H1 (cell line): ENCODE measurements around the gene GPR156. TPM values are rescaled to one million over a fixed set of nuclear protein-coding genes. Genes with fewer than 3 reads are reported as not detected.
A peak's percentile ranks its signal among the peaks of the same experiment; 100 is the strongest.

Experiments used
- CTCF ChIA-PET: fragments of 300-600 bp; sonication (Branson Sonifier 250); formaldehyde crosslinking; loops from one replicate; lab custom pipeline; 2021; ENCODE audit not compliant: partially characterized antibody; lab: Charles Lee
- POLR2A ChIA-PET: fragments of 300-600 bp; sonication (Branson Sonifier 250); formaldehyde crosslinking; loops from one replicate; lab custom pipeline; 2021; ENCODE audit warnings: inconsistent platforms; ENCODE audit not compliant: partially characterized antibody; lab: Charles Lee
- DNase-seq, 2 experiments: peaks; one replicate each; pipeline versions ENCODE4 v3.0.0 to v3.0.0-alpha.2; 2010 to 2022; ENCODE audit warnings: low spot score in 2 of 2, low read depth in 1 of 2, mixed read lengths in 1 of 2
- FAIRE-seq: peaks from 2 replicates; lab custom pipeline; 2011; peaks lifted over from hg19 to GRCh38; lab: Jason Lieb, UNC
- H2AFZ ChIP-seq: 2 replicates; pipeline ENCODE4 v1.8.1; 2012; ENCODE audit warnings: low read length, inconsistent platforms
- H2AK5ac ChIP-seq: 2 replicates; pipeline ENCODE4 v1.6.1; 2013; ENCODE audit warnings: low read depth, low read length
- H2BK120ac ChIP-seq: replicated peaks from 2 replicates; pipeline ENCODE3; 2013; ENCODE audit warnings: low read depth, low read length, inconsistent platforms
- H2BK12ac ChIP-seq: 2 replicates; pipeline ENCODE4 v1.6.1; 2013; ENCODE audit warnings: low read depth, low read length
- H2BK15ac ChIP-seq: 2 replicates; pipeline ENCODE4 v1.6.1; 2013; ENCODE audit warnings: low read length
- H2BK20ac ChIP-seq: 2 replicates; pipeline ENCODE4 v1.6.1; 2013; ENCODE audit warnings: low read length
- H2BK5ac ChIP-seq: 2 replicates; pipeline ENCODE4 v1.6.1; 2013; ENCODE audit warnings: low read depth, low read length
- H3K14ac ChIP-seq: 2 replicates; pipeline ENCODE4 v1.6.1; 2013; ENCODE audit warnings: inconsistent platforms; ENCODE audit not compliant: insufficient read length
- H3K18ac ChIP-seq: 2 replicates; pipeline ENCODE4 v1.6.1; 2013; ENCODE audit warnings: low read length; ENCODE audit errors: extremely low read depth
- H3K23ac ChIP-seq: 2 replicates; pipeline ENCODE4 v1.6.1; 2013; ENCODE audit warnings: inconsistent platforms; ENCODE audit not compliant: insufficient read length
- H3K23me2 ChIP-seq: 2 replicates; pipeline ENCODE4 v1.6.1; 2013; ENCODE audit warnings: low read depth, low read length
- H3K27ac ChIP-seq: 2 replicates; pipeline ENCODE4 v1.6.1; 2011; ENCODE audit warnings: low read depth, low read length, inconsistent platforms
- H3K27me3 ChIP-seq, 4 experiments: replicated peaks in 1 of 4; 1 replicate in 1 of 4; 2 replicates in 3 of 4; pipeline versions ENCODE4 v1.6.1 to v1.8.1; 2011 to 2013; ENCODE audit warnings: low read length in 3 of 4, mild to moderate bottlenecking in 3 of 4, inconsistent platforms in 2 of 4, mixed read lengths in 2 of 4, moderate library complexity in 1 of 4; ENCODE audit not compliant: control insufficient read depth in 3 of 4, insufficient read depth in 3 of 4; ENCODE audit errors: extremely low read depth in 1 of 4
- H3K36me3 ChIP-seq, 4 experiments: 2 replicates each; pipeline versions ENCODE4 v1.6.1 to v1.8.1; 2011 to 2013; ENCODE audit warnings: mild to moderate bottlenecking in 4 of 4, low read length in 3 of 4, moderate library complexity in 2 of 4, control low read depth in 1 of 4, inconsistent platforms in 1 of 4; ENCODE audit not compliant: insufficient read depth in 4 of 4, control insufficient read depth in 2 of 4
- H3K4ac ChIP-seq: replicated peaks from 2 replicates; pipeline ENCODE3; 2013; ENCODE audit warnings: low read length, low read depth, mixed read lengths, inconsistent platforms; ENCODE audit not compliant: insufficient read length
- H3K4me1 ChIP-seq, 4 experiments: replicated peaks in 1 of 4; 1 replicate in 1 of 4; 2 replicates in 3 of 4; pipeline versions ENCODE4 v1.6.1 to v1.8.1; 2011 to 2013; ENCODE audit warnings: low read length in 3 of 4, inconsistent platforms in 2 of 4, mixed read lengths in 1 of 4; ENCODE audit not compliant: insufficient read depth in 4 of 4, control insufficient read depth in 3 of 4
- H3K4me2 ChIP-seq, 2 experiments: 2 replicates each; pipeline versions ENCODE4 v1.6.1 to v1.8.1; 2011 to 2013; ENCODE audit warnings: low read depth in 2 of 2, low read length in 2 of 2, control low read depth in 1 of 2, inconsistent platforms in 1 of 2, mild to moderate bottlenecking in 1 of 2; ENCODE audit not compliant: insufficient read depth in 1 of 2
- H3K4me3 ChIP-seq, 4 experiments: fragments of 200-600, 300-600 bp in 1 of 4; sonication (generic), shearing (Covaris generic), sonication (Bioruptor Twin) in 1 of 4; 2 replicates each; pipeline versions ENCODE4 v1.5.1 to v1.8.1; 2011 to 2016; ENCODE audit warnings: low read length in 4 of 4, low read depth in 3 of 4, control low read depth in 2 of 4, inconsistent platforms in 2 of 4, mild to moderate bottlenecking in 2 of 4, mixed read lengths in 1 of 4, moderate library complexity in 1 of 4; ENCODE audit not compliant: insufficient read depth in 2 of 4; ENCODE audit errors: extremely low read depth in 1 of 4
- H3K56ac ChIP-seq: replicated peaks from 2 replicates; pipeline ENCODE3; 2013; ENCODE audit warnings: low read depth, mild to moderate bottlenecking, mixed read lengths, low read length, inconsistent platforms; ENCODE audit not compliant: insufficient read length
- H3K79me1 ChIP-seq: 2 replicates; pipeline ENCODE4 v1.6.1; 2013; ENCODE audit warnings: low read depth, low read length, control low read depth
- H3K79me2 ChIP-seq, 2 experiments: 2 replicates each; pipeline versions ENCODE4 v1.6.1 to v1.8.1; 2012 to 2013; ENCODE audit warnings: low read length in 2 of 2, mild to moderate bottlenecking in 2 of 2, inconsistent platforms in 1 of 2; ENCODE audit not compliant: insufficient read depth in 2 of 2, control insufficient read depth in 1 of 2
- H3K9ac ChIP-seq, 4 experiments: replicated peaks in 1 of 4; 1 replicate in 1 of 4; 2 replicates in 3 of 4; pipeline versions ENCODE4 v1.6.1 to v1.8.1; 2011 to 2013; ENCODE audit warnings: low read depth in 3 of 4, low read length in 3 of 4, control low read depth in 2 of 4, mild to moderate bottlenecking in 2 of 4, moderate library complexity in 2 of 4, inconsistent platforms in 1 of 4; ENCODE audit errors: extremely low read depth in 1 of 4
- H3K9me3 ChIP-seq, 2 experiments: 2 replicates each; pipeline versions ENCODE4 v1.6.1 to v1.8.1; 2012 to 2013; ENCODE audit warnings: mild to moderate bottlenecking in 2 of 2, moderate library complexity in 2 of 2, control low read depth in 1 of 2, inconsistent platforms in 1 of 2, low read depth in 1 of 2, low read length in 1 of 2, mixed read lengths in 1 of 2; ENCODE audit not compliant: insufficient read depth in 2 of 2
- H4K20me1 ChIP-seq, 2 experiments: replicated peaks in 1 of 2; 2 replicates each; pipeline versions ENCODE3 to v1.8.1; 2011 to 2013; ENCODE audit warnings: inconsistent platforms in 2 of 2, low read length in 2 of 2, mild to moderate bottlenecking in 1 of 2; ENCODE audit not compliant: insufficient read depth in 2 of 2, control insufficient read depth in 1 of 2
- H4K5ac ChIP-seq: 2 replicates; pipeline ENCODE4 v1.6.1; 2013; ENCODE audit warnings: low read length, low read depth, mixed read lengths, inconsistent platforms; ENCODE audit not compliant: insufficient read length
- H4K8ac ChIP-seq: 2 replicates; pipeline ENCODE4 v1.8.0; 2013; ENCODE audit warnings: mild to moderate bottlenecking, moderate library complexity, low read length, inconsistent platforms; ENCODE audit not compliant: insufficient read depth; ENCODE audit errors: extremely low read depth
- H4K91ac ChIP-seq: replicated peaks from 2 replicates; pipeline ENCODE3; 2013; ENCODE audit warnings: low read length, mixed read lengths, inconsistent platforms; ENCODE audit not compliant: insufficient read length
- CEBPB ChIP-seq: IDR thresholded peaks from 2 replicates; pipeline ENCODE4 v1.6.1; 2012; ENCODE audit warnings: low read depth, low read length
- JUN ChIP-seq: IDR thresholded peaks from 2 replicates; pipeline ENCODE4 v1.6.1; 2011; ENCODE audit warnings: low read depth, mild to moderate bottlenecking, improper control_type of control experiment, low read length
- KDM1A ChIP-seq: fragments of 200-600, 300-600 bp; sonication (generic); IDR thresholded peaks from 2 replicates; pipeline ENCODE4 v1.7.1; 2016; ENCODE audit warnings: mild to moderate bottlenecking, low read length, borderline replicate concordance
- POLR2AphosphoS5 ChIP-seq: IDR thresholded peaks from 2 replicates; pipeline ENCODE4 v1.6.1; 2011; ENCODE audit warnings: low read depth, low read length
- RXRA ChIP-seq: IDR thresholded peaks from 2 replicates; pipeline ENCODE4 v1.6.1; 2011; ENCODE audit warnings: low read depth, mild to moderate bottlenecking, low read length, moderate library complexity; ENCODE audit not compliant: insufficient read depth
- TAF7 ChIP-seq: optimal IDR thresholded peaks from 2 replicates; pipeline ENCODE3; 2011; ENCODE audit warnings: low read depth, mild to moderate bottlenecking, inconsistent platforms, low read length, moderate library complexity, borderline replicate concordance
- TCF12 ChIP-seq: IDR thresholded peaks from 2 replicates; pipeline ENCODE4 v1.6.1; 2011; ENCODE audit warnings: low read depth, mild to moderate bottlenecking, low read length
- WGBS, 2 experiments: shearing (Covaris generic) in 1 of 2; methylation state at CpG; one replicate each; pipeline versions ENCODE4 v1.1.6 to v1.1.7; 2013 to 2015; ENCODE audit warnings: low lambda C conversion rate in 2 of 2, mixed read lengths in 2 of 2, inconsistent platforms in 1 of 2, low coverage in 1 of 2, missing lambda C conversion rate in 1 of 2; ENCODE audit not compliant: insufficient replicate concordance in 2 of 2, insufficient coverage in 1 of 2, insufficient read length in 1 of 2; ENCODE audit errors: extremely low coverage in 1 of 2, missing lambda C conversion rate in 1 of 2; 5-methylcytosine and 5-hydroxymethylcytosine counted together
- polyA plus RNA-seq, 7 experiments: library from polyadenylated mRNA; depleted of rRNA in 3 of 7; stranded (reverse) in 5 of 7; unstranded in 2 of 7; fragments of >200 nt in 5 of 7; fragments of 200-250 nt in 2 of 7; gene quantifications; 1 replicate in 5 of 7; 2 replicates in 1 of 7; 4 replicates in 1 of 7; pipeline versions ENCODE4 v1.2.1 to v1.2.3, GENCODE V29; 2011 to 2013; ENCODE audit warnings: missing spikeins in 2 of 7, mixed read lengths in 2 of 7
- total RNA-seq: library from RNA; stranded (reverse); fragmentation: NEBNext Ultra II Directional; extraction: Animal tissue kit (Norgen Biotek cat#: 25700); gene quantifications from 2 replicates; pipeline ENCODE4 v1.2.1, GENCODE V29; 2021
- TF ChIP-seq, protein P1 (sequence below): IDR thresholded peaks from 2 replicates; pipeline ENCODE4 v1.6.1; 2012; ENCODE audit warnings: inconsistent platforms
- TF ChIP-seq, protein P2 (sequence below): IDR thresholded peaks from 2 replicates; pipeline ENCODE4 v1.6.1; 2012; ENCODE audit warnings: inconsistent platforms

The GPR156 gene
- total and polyA plus RNA-seq, 2 of the 8 experiments (the other 6 are each of a cell fraction or from before 2014, with no cell fraction given) = 1.6 to 1.8 TPM

DNA sequence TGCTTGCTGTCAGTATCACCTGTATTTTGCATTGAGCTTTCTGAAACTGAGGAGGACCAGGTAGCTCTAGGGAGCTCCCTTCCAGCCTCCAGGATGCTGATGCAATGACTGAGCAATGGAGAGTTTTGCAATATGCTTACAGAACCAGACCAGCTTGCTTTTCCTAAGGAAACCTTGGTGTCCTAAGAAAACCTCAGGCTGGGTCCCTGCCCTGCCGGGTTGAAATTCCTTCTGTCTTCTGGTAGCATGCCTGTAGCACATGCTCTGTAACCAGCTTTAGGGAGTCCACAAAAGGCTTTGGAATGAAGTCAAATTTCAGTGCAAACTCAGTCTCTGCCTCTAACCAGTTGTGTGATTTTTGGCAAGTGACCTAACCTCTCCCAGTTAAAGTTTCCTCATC is 125.0 kb downstream of the GPR156 start:
- Histone ChIP-seq H3K56ac (no peak overlapping the region), H3K4ac (no peak overlapping the region), H3K9ac (no peak overlapping the region), H4K20me1 (no peaks in the 10 kb centered on the region), H2BK120ac (no peak overlapping the region), H3K79me1 (no peaks in the 10 kb centered on the region), H3K4me1 (no peaks in the 10 kb centered on the region), H3K23me2 (no peaks in the 10 kb centered on the region), H2AFZ (peak overlapping the region; percentile 82), H2BK12ac (no peak overlapping the region), H3K18ac (no peak overlapping the region), H2BK20ac (no peak overlapping the region), H3K14ac (no peak overlapping the region), H3K36me3 (no peaks in the 10 kb centered on the region), H2BK5ac (no peak overlapping the region), H3K79me2 (no peaks in the 10 kb centered on the region), H3K27ac (no peak overlapping the region), H4K5ac (no peak overlapping the region), H2BK15ac (no peak overlapping the region), H4K8ac (no peak overlapping the region), H3K9me3 (peaks cover 4 to 10% of the 10 kb centered on the region in 2 experiments), H3K23ac (no peak overlapping the region), H4K91ac (no peak overlapping the region), H3K4me3 (no peak overlapping the region), H2AK5ac (no peak overlapping the region), H3K4me2 (no peak overlapping the region), H3K27me3 (no peaks in the 10 kb centered on the region)
- POLR2A ChIA-PET = interaction anchor here (0.7 to 1.4 kb wide), 4 partner anchors 9 to 65 kb away, joined by 3 to 6 read pairs (median 5); no protein-coding TSS in a partner anchor
- no peak for DNase-seq
- WGBS, 2 experiments = 92% methylated on average over 1 of the region's 1 CpG; no CpG with 5 or more reads in 1 of the 2 experiments
- CTCF ChIA-PET = interaction anchor here (1.0 to 2.6 kb wide), 5 partner anchors 9 to 328 kb away, joined by 3 to 19 read pairs (median 5); no protein-coding TSS in a partner anchor
- TF ChIP-seq, protein P1, sequence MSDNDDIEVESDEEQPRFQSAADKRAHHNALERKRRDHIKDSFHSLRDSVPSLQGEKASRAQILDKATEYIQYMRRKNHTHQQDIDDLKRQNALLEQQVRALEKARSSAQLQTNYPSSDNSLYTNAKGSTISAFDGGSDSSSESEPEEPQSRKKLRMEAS = peak; percentile 42; the same call in 1 of the 2 replicates
- TF ChIP-seq POLR2AphosphoS5 (no peak), CEBPB (peak; percentile 89), TCF12 (no peak), RXRA (no peak), JUN (no peak), TAF7 (no peak), KDM1A (no peak)
- TF ChIP-seq, protein P2, sequence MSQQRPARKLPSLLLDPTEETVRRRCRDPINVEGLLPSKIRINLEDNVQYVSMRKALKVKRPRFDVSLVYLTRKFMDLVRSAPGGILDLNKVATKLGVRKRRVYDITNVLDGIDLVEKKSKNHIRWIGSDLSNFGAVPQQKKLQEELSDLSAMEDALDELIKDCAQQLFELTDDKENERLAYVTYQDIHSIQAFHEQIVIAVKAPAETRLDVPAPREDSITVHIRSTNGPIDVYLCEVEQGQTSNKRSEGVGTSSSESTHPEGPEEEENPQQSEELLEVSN = peak; percentile 31; the same call in 1 of the 2 replicates
- no peak for FAIRE-seq
